HepG2 (cell line): ENCODE data around the gene THRA. TPM values are rescaled to one million over a fixed set of nuclear protein-coding genes. Genes with fewer than 3 reads are reported as not detected.

ENCODE experiments used
- BRD4 ChIP-seq: sonication (generic); formaldehyde crosslinking; IDR thresholded peaks from 2 replicates; pipeline ENCODE4 v1.4.0; 2020; ENCODE audit warnings: missing genetic modification reagents
- CBX5 ChIP-seq: sonication (generic); formaldehyde crosslinking; IDR thresholded peaks from 2 replicates; pipeline ENCODE4 v1.4.0; 2020; ENCODE audit warnings: missing genetic modification reagents, borderline replicate concordance
- CREBL2 ChIP-seq: sonication (generic); formaldehyde crosslinking; IDR thresholded peaks from 2 replicates; pipeline ENCODE4 v1.8.1; 2023; ENCODE audit warnings: missing genetic modification reagents, mild to moderate bottlenecking, borderline replicate concordance
- GATAD2A ChIP-seq: IDR thresholded peaks from 2 replicates; pipeline ENCODE4 v1.6.1; 2016
- HOXA3 ChIP-seq: sonication (generic); formaldehyde crosslinking; IDR thresholded peaks from 2 replicates; pipeline ENCODE4 v1.5.0; 2020; ENCODE audit warnings: missing genetic modification reagents
- MTA1 ChIP-seq: sonication (generic); formaldehyde crosslinking; IDR thresholded peaks from 2 replicates; pipeline ENCODE4 v1.4.0; 2020; ENCODE audit warnings: missing genetic modification reagents, mild to moderate bottlenecking, borderline replicate concordance
- TGIF2 ChIP-seq: IDR thresholded peaks from 2 replicates; pipeline ENCODE4 v1.6.1; 2016; ENCODE audit warnings: control low read depth, missing compliant biosample characterization
- THAP11 ChIP-seq: IDR thresholded peaks from 2 replicates; pipeline ENCODE4 v1.6.1; 2016; ENCODE audit warnings: missing biosample characterization, missing genetic modification reagents
- UBTF ChIP-seq: sonication (generic); formaldehyde crosslinking; IDR thresholded peaks from 2 replicates; pipeline ENCODE4 v1.4.0; 2020; ENCODE audit warnings: mild to moderate bottlenecking, missing genetic modification reagents
- ZEB1 ChIP-seq: IDR thresholded peaks from 2 replicates; pipeline ENCODE4 v1.6.1; 2012; ENCODE audit warnings: mild to moderate bottlenecking, low read depth, inconsistent platforms; ENCODE audit not compliant: insufficient replicate concordance
- ZNF10 ChIP-seq: sonication (generic); formaldehyde crosslinking; IDR thresholded peaks from 2 replicates; pipeline ENCODE4 v1.4.0; 2020; ENCODE audit warnings: mild to moderate bottlenecking, low read depth, missing genetic modification reagents, borderline replicate concordance
- ZNF136 ChIP-seq: sonication (generic); formaldehyde crosslinking; IDR thresholded peaks from 2 replicates; pipeline ENCODE4 v1.8.1; 2022; ENCODE audit warnings: low read depth, mild to moderate bottlenecking, moderate library complexity, missing genetic modification reagents
- ZNF546 ChIP-seq: sonication (generic); formaldehyde crosslinking; conservative IDR thresholded peaks from 2 replicates; pipeline ENCODE4 v1.8.1; 2023; ENCODE audit warnings: mild to moderate bottlenecking, missing genetic modification reagents
- polyA plus RNA-seq, 8 experiments: library from polyadenylated mRNA; depleted of rRNA in 3 of 8; stranded (reverse) in 7 of 8; unstranded in 1 of 8; fragments of >200 nt; fragmentation: Illumina TruSeq in 4 of 8; extraction: Trizol in 4 of 8; gene quantifications; 2 replicates each; pipeline versions ENCODE4 v1.2.1 to v1.2.3, GENCODE V29; 2011 to 2016; ENCODE audit warnings: low read depth in 4 of 8, missing spikeins in 1 of 8, mixed read lengths in 1 of 8; ENCODE audit not compliant: insufficient read depth in 1 of 8
- total RNA-seq, 5 experiments: library from RNA; depleted of rRNA; stranded (reverse); fragments of >200 nt; fragmentation: Illumina TruSeq; extraction: Trizol; gene quantifications; 2 replicates each; pipeline ENCODE4 v1.2.3, GENCODE V29; 2016; ENCODE audit warnings: low read depth in 1 of 5
- TF ChIP-seq, protein P1 (sequence below): sonication (generic); formaldehyde crosslinking; IDR thresholded peaks from one replicate; pipeline ENCODE4 v1.5.1; 2020; ENCODE audit warnings: mild to moderate bottlenecking, missing genetic modification reagents; ENCODE audit errors: not compliant biosample characterization
- TF ChIP-seq, protein P2 (sequence below): sonication (generic); formaldehyde crosslinking; IDR thresholded peaks from 2 replicates; pipeline ENCODE4 v1.5.0; 2020; ENCODE audit warnings: missing genetic modification reagents

THRA gene
- total and polyA plus RNA-seq, 2 of the 13 experiments (the other 11 are each of a cell fraction or from before 2014, with no cell fraction given): 8.0 to 9.9 TPM

DNA sequence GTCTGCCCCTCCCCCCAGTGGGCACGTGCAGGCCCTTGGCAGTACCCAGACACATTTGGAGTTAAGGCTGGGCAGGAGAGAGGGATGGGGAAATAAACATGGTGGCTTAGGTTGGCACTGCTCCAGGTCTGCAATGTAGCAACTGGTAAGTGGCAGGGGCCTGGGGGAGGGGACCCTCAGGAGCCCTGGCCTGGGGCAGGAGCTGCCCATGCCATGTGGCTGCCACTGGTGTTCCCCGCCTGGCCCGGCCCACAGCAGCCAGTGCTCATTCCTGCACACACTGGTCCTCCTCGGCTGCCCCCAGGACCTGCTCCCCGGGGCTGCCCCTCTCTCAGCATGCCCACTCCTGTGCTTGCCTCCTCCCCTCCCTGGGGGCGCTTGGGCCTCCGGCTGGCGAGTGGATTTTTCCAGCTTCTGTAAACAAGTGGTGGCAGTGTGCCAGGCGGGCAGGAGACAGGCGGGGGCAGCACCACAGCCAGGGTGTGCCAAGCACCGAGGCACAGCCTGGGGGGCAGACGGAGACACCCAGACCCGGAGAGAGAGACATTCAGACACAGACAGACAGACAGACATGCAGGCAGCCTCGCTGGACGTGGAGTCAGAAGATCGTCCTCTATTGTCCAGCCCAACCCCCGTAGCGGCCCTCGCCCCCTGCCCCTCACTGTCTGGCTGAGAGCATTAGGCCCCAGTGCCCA lies 9.4 kb downstream of the THRA start (continued):
- TF ChIP-seq, protein P1, sequence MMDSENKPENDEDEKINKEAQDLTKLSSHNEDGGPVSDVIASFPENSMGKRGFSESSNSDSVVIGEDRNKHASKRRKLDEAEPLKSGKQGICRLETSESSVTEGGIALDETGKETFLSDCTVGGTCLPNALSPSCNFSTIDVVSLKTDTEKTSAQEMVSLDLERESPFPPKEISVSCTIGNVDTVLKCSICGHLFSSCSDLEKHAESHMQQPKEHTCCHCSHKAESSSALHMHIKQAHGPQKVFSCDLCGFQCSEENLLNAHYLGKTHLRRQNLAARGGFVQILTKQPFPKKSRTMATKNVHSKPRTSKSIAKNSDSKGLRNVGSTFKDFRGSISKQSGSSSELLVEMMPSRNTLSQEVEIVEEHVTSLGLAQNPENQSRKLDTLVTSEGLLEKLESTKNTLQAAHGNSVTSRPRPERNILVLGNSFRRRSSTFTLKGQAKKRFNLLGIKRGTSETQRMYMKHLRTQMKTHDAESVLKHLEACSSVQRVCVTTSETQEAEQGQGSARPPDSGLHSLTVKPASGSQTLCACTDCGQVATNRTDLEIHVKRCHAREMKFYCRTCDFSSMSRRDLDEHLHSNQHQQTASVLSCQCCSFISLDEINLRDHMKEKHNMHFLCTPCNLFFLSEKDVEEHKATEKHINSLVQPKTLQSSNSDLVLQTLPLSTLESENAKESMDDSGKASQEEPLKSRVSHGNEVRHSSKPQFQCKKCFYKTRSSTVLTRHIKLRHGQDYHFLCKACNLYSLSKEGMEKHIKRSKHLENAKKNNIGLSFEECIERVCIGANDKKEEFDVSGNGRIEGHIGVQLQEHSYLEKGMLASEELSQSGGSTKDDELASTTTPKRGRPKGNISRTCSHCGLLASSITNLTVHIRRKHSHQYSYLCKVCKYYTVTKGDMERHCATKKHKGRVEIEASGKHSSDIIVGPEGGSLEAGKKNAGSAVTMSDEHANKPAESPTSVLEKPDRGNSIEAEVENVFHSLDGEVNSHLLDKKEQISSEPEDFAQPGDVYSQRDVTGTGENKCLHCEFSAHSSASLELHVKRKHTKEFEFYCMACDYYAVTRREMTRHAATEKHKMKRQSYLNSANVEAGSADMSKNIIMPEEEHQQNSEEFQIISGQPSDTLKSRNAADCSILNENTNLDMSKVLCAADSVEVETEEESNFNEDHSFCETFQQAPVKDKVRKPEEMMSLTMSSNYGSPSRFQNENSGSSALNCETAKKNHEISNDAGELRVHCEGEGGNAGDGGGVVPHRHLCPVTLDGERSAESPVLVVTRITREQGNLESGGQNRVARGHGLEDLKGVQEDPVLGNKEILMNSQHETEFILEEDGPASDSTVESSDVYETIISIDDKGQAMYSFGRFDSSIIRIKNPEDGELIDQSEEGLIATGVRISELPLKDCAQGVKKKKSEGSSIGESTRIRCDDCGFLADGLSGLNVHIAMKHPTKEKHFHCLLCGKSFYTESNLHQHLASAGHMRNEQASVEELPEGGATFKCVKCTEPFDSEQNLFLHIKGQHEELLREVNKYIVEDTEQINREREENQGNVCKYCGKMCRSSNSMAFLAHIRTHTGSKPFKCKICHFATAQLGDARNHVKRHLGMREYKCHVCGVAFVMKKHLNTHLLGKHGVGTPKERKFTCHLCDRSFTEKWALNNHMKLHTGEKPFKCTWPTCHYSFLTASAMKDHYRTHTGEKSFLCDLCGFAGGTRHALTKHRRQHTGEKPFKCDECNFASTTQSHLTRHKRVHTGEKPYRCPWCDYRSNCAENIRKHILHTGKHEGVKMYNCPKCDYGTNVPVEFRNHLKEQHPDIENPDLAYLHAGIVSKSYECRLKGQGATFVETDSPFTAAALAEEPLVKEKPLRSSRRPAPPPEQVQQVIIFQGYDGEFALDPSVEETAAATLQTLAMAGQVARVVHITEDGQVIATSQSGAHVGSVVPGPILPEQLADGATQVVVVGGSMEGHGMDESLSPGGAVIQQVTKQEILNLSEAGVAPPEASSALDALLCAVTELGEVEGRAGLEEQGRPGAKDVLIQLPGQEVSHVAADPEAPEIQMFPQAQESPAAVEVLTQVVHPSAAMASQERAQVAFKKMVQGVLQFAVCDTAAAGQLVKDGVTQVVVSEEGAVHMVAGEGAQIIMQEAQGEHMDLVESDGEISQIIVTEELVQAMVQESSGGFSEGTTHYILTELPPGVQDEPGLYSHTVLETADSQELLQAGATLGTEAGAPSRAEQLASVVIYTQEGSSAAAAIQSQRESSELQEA: no peak
- TF ChIP-seq MTA1: peak; percentile 42; the same call in 1 of the 2 replicates
- 0 out of 2 replicates have a peak, but pooled peaks have one; percentile 18 for TF ChIP-seq BRD4
- no peak for TF ChIP-seq ZEB1
- TF ChIP-seq, protein P2, sequence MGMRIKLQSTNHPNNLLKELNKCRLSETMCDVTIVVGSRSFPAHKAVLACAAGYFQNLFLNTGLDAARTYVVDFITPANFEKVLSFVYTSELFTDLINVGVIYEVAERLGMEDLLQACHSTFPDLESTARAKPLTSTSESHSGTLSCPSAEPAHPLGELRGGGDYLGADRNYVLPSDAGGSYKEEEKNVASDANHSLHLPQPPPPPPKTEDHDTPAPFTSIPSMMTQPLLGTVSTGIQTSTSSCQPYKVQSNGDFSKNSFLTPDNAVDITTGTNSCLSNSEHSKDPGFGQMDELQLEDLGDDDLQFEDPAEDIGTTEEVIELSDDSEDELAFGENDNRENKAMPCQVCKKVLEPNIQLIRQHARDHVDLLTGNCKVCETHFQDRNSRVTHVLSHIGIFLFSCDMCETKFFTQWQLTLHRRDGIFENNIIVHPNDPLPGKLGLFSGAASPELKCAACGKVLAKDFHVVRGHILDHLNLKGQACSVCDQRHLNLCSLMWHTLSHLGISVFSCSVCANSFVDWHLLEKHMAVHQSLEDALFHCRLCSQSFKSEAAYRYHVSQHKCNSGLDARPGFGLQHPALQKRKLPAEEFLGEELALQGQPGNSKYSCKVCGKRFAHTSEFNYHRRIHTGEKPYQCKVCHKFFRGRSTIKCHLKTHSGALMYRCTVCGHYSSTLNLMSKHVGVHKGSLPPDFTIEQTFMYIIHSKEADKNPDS (CRISPR knock-in tag): peak; percentile 83; the same call in 1 of the 2 replicates
- peak; percentile 11; the same call in 1 of the 2 replicates for TF ChIP-seq UBTF (CRISPR knock-in tag)
- TF ChIP-seq GATAD2A: peak; percentile 82; the same call in 1 of the 2 replicates
- TF ChIP-seq TGIF2: 0 out of 2 replicates have a peak, but pooled peaks have one; percentile 17
- TF ChIP-seq ZNF136 (CRISPR knock-in tag): no peak
- TF ChIP-seq CREBL2 (CRISPR knock-in tag): 0 out of 2 replicates have a peak, but pooled peaks have one; percentile 77
- TF ChIP-seq HOXA3 (CRISPR knock-in tag): peak; percentile 48
- TF ChIP-seq THAP11 (CRISPR knock-in tag): peak; percentile 39; the same call in 1 of the 2 replicates
- TF ChIP-seq ZNF10 (CRISPR knock-in tag): no peak
- 0 out of 2 replicates have a peak, but pooled peaks have one; percentile 36 for TF ChIP-seq ZNF546 (CRISPR knock-in tag)
- peak; percentile 19; the same call in 1 of the 2 replicates for TF ChIP-seq CBX5 (CRISPR knock-in tag)
